HUES48 (cell line): ENCODE measurements around the gene FDXR.

Experiments used
- H3K27ac ChIP-seq: one replicate; pipeline ENCODE4 v1.7.0; 2013; ENCODE audit warnings: low read depth, low read length, inconsistent platforms
- H3K27me3 ChIP-seq: 2 replicates; pipeline ENCODE4 v1.6.1; 2013; ENCODE audit warnings: mild to moderate bottlenecking, low read length; ENCODE audit not compliant: control insufficient read depth, insufficient read depth
- H3K36me3 ChIP-seq: 2 replicates; pipeline ENCODE4 v1.6.1; 2013; ENCODE audit warnings: low read length; ENCODE audit not compliant: control insufficient read depth, insufficient read depth
- H3K4me1 ChIP-seq: 2 replicates; pipeline ENCODE4 v1.6.1; 2013; ENCODE audit warnings: mild to moderate bottlenecking, low read length; ENCODE audit not compliant: control insufficient read depth, insufficient read depth
- H3K4me3 ChIP-seq: 2 replicates; pipeline ENCODE4 v1.5.1; 2013; ENCODE audit warnings: mild to moderate bottlenecking, low read depth, low read length
- H3K9ac ChIP-seq: 2 replicates; pipeline ENCODE4 v1.6.1; 2013; ENCODE audit warnings: mild to moderate bottlenecking, low read depth, low read length, moderate library complexity
- H3K9me3 ChIP-seq: 2 replicates; pipeline ENCODE4 v1.6.1; 2013; ENCODE audit warnings: low read length; ENCODE audit not compliant: control insufficient read depth, insufficient read depth

The FDXR gene

GRCh38 chr17:74878658-74879057 lies 5.9 kb upstream of the FDXR start:
- Histone ChIP-seq H3K4me3 (no peak overlapping the region), H3K9me3 (no peaks in the 10 kb centered on the region), H3K36me3 (no peaks in the 10 kb centered on the region), H3K27ac (no peak overlapping the region), H3K9ac (no peak overlapping the region), H3K4me1 (peaks cover 14% of the 10 kb centered on the region), H3K27me3 (no peaks in the 10 kb centered on the region)

- no peaks in the 10 kb centered on the region for H3K36me3 ChIP-seq
- no peak overlapping the region for H3K27ac ChIP-seq
- no peak overlapping the region for H3K4me3 ChIP-seq
- H3K9me3 ChIP-seq, result no peaks in the 10 kb centered on the region
- no peaks in the 10 kb centered on the region for H3K27me3 ChIP-seq
- peaks cover 8% of the 10 kb centered on the region for H3K4me1 ChIP-seq
- H3K9ac ChIP-seq, result no peak overlapping the region
These were observed 5.1 kb upstream of the FDXR start for GRCh38 chr17:74877592-74878548.

GRCh38 chr17:74875977-74876593 lies 3.3 kb upstream of the FDXR start:
- no peak overlapping the region for H3K4me3 ChIP-seq
- no peak overlapping the region for H3K9ac ChIP-seq
- no peak overlapping the region for H3K27ac ChIP-seq
- H3K9me3 ChIP-seq, result no peaks in the 10 kb centered on the region
- peaks cover 14% of the 10 kb centered on the region; the same call in 1 of the 2 replicates for H3K4me1 ChIP-seq
- no peaks in the 10 kb centered on the region for H3K36me3 ChIP-seq
- no peaks in the 10 kb centered on the region; the same call in 1 of the 2 replicates for H3K27me3 ChIP-seq

DNA sequence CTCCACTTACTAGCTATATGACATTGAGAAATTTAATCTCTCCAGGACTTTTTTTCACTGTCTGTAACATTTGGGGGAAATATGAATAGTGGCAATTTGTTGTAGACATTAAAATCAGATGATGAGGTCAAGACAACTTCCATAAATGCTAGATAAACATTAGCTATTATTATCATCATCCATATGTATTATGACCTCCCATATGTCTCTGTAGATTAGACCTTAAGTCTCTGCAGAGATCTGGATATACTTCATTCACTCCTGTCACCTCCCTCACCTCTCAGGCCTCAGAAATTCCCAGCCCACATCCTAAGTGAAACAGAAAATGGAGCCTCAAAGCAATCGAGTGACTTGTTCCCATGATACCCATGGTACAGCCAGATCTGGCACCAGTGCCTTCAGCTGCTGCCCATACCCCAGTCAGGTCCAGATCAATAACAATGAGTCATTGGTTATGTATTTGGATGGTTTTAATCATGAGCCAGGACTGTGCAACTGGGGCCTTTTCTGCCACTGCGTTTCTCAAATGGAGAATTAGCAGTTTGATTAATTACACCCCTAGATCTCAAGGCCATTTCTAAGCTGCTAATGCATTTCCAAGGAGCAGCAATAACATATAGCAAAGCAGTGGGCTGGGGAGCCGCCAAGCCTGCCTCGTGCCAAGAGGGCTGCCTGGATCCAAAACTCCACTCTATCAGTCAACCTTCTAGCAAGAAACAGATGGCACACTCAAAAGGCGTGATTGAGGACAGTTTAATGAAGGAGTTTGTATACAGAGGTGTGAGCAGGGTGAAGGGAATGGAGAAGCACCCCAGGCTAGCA lies 2.6 kb upstream of the FDXR start:
- no peak overlapping the region for H3K4me3 ChIP-seq
- H3K9ac ChIP-seq, result no peak overlapping the region
- H3K27me3 ChIP-seq, result no peaks in the 10 kb centered on the region; the same call in 1 of the 2 replicates
- no peak overlapping the region for H3K27ac ChIP-seq
- H3K9me3 ChIP-seq, result no peaks in the 10 kb centered on the region
- no peaks in the 10 kb centered on the region for H3K36me3 ChIP-seq
- peaks cover 14% of the 10 kb centered on the region; the same call in 1 of the 2 replicates for H3K4me1 ChIP-seq

DNA sequence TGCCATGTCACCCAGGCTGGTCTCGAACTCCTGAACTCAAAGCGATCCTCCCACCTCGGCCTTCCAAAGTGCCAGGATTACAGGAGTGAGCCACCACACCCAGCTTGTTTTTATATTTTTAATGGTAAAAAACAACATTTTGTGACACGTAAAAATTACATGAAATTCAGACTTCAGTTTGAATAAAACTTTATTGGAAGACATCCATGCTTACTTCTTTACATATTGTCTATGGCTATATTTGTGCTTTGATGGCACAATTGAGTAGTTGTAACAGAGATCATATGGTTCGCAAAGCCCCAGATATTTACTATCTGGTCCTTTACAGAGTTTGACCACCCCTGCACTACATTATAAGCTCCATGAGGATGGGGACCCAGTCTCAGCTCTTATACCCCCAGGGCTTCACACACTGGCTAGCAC lies 1.8 kb upstream of the FDXR start:
- peaks cover 3% of the 10 kb centered on the region; the same call in 1 of the 2 replicates for H3K36me3 ChIP-seq
- H3K4me3 ChIP-seq, result no peak overlapping the region

DNA sequence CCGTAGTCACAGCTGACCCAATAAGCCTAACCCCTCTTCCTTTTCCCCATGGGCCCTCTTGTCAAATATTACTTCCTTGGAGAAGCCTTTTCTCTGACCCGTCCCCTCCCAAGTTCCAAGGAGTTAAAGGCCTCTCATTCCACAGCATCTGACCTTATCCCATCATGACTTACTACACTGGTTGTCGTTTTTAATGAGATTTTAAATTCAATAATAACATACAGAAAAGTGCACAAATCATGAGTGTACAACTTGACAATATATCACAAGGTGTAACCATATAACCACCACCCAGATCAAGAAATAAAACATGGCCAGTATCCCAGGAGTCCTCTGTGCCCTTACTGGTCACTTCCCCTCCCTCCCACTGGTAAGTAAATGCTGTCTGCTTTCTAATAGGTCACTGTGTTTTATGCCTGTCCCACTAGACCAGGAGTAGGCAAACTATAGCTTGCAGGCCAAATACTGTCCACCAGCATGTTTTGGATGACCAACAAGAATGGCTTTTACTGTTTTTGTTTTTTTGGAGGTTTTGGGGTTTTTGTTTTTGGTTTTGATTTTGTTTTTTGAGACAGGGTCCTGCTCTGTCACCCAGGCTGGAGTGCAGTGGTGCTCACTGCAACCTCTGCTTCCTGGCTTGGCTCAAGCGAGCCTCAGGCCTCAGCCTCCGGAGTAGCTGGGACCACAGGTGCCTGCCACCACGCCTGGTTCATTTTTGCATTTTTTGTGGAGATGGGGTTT lies 1.2 kb upstream of the FDXR start:
- Histone ChIP-seq H3K27ac (peak overlapping the region; percentile 92), H3K4me1 (peaks cover 14% of the 10 kb centered on the region; the same call in 1 of the 2 replicates), H3K9ac (peak overlapping the region; percentile 84), H3K27me3 (no peaks in the 10 kb centered on the region; the same call in 1 of the 2 replicates), H3K9me3 (no peaks in the 10 kb centered on the region), H3K4me3 (peak overlapping the region; percentile 81), H3K36me3 (peaks cover 6% of the 10 kb centered on the region; the same call in 1 of the 2 replicates)

More for the DNA sequence above, 1.8 kb upstream of the FDXR start:
- no peak overlapping the region for H3K9ac ChIP-seq
- H3K9me3 ChIP-seq, result no peaks in the 10 kb centered on the region
- H3K27ac ChIP-seq, result no peak overlapping the region
- H3K4me1 ChIP-seq, result peaks cover 14% of the 10 kb centered on the region; the same call in 1 of the 2 replicates
- no peaks in the 10 kb centered on the region; the same call in 1 of the 2 replicates for H3K27me3 ChIP-seq

GRCh38 chr17:74873037-74873873 lies 461 bp upstream of the FDXR start:
- H3K9me3 ChIP-seq, result no peaks in the 10 kb centered on the region
- no peaks in the 10 kb centered on the region; the same call in 1 of the 2 replicates for H3K27me3 ChIP-seq
- H3K4me3 ChIP-seq, result peak overlapping the region; percentile 81
- H3K4me1 ChIP-seq, result peaks cover 14% of the 10 kb centered on the region; the same call in 1 of the 2 replicates
- peak overlapping the region; percentile 84 for H3K9ac ChIP-seq
- peak overlapping the region; percentile 92 for H3K27ac ChIP-seq
- H3K36me3 ChIP-seq, result peaks cover 6% of the 10 kb centered on the region; the same call in 1 of the 2 replicates

- H3K9ac ChIP-seq, result no peak overlapping the region
These were observed 1.3 kb downstream of the FDXR start for GRCh38 chr17:74871356-74872076.

DNA sequence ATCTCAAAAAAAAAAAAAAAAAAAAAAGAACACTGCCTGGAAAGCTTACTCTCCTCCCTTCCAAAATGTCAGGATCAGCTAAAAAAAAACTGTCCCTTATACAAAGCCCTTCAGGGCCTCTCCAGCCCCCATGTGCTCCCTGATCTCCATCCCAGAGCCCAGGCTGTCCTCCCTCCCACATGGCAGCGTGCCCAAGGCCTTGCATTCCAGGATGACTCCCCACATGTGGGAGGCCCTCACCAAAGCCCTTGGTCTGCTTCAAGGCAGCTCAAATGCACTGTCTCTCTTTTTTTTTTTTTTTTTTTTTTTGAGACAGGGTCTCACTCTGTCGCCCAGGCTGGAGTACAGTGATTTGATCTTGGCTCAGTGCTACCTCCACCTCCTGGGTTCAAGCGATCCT lies 2.3 kb downstream of the FDXR start:
- peaks cover 8% of the 10 kb centered on the region; the same call in 1 of the 2 replicates for H3K36me3 ChIP-seq
- H3K27me3 ChIP-seq, result no peaks in the 10 kb centered on the region; the same call in 1 of the 2 replicates
- H3K4me3 ChIP-seq, result no peak overlapping the region
- H3K4me1 ChIP-seq, result peaks cover 14% of the 10 kb centered on the region; the same call in 1 of the 2 replicates
- H3K27ac ChIP-seq, result no peak overlapping the region
- H3K9me3 ChIP-seq, result no peaks in the 10 kb centered on the region
- H3K9ac ChIP-seq, result no peak overlapping the region

More at GRCh38 chr17:74871356-74872076, 1.3 kb downstream of the FDXR start:
- peak overlapping the region; percentile 81; the same call in 1 of the 2 replicates for H3K4me3 ChIP-seq
- H3K4me1 ChIP-seq, result peaks cover 14% of the 10 kb centered on the region; the same call in 1 of the 2 replicates
- H3K27me3 ChIP-seq, result no peaks in the 10 kb centered on the region; the same call in 1 of the 2 replicates
- H3K36me3 ChIP-seq, result peaks cover 6% of the 10 kb centered on the region; the same call in 1 of the 2 replicates
- H3K27ac ChIP-seq, result no peak overlapping the region
- H3K9me3 ChIP-seq, result no peaks in the 10 kb centered on the region
